Muscle of leg (tissue), 11 donors: ENCODE data around the gene NOS1. TPM values are rescaled to one million over a fixed set of nuclear protein-coding genes. Genes with fewer than 3 reads are reported as not detected.

Source experiments
- DNase-seq: peaks from one replicate; pipeline ENCODE4 v3.0.0; 2013
- H3K27ac ChIP-seq: one replicate; pipeline ENCODE4 v1.5.1; 2013; ENCODE audit warnings: mild to moderate bottlenecking, low read length, control low read depth
- H3K27me3 ChIP-seq: one replicate; pipeline ENCODE4 v1.6.1; 2013; ENCODE audit warnings: low read length; ENCODE audit not compliant: control insufficient read depth, insufficient read depth
- H3K36me3 ChIP-seq: one replicate; pipeline ENCODE4 v1.6.1; 2013; ENCODE audit warnings: low read length; ENCODE audit not compliant: control insufficient read depth, insufficient read depth
- H3K4me1 ChIP-seq: one replicate; pipeline ENCODE4 v1.6.1; 2013; ENCODE audit warnings: low read length; ENCODE audit not compliant: control insufficient read depth, insufficient read depth
- H3K4me3 ChIP-seq: one replicate; pipeline ENCODE4 v1.5.1; 2013; ENCODE audit warnings: low read length, control low read depth
- H3K9me3 ChIP-seq: replicated peaks from 2 replicates; pipeline ENCODE4 v1.6.1; 2013; ENCODE audit warnings: low read depth, low read length; ENCODE audit not compliant: control insufficient read depth
- WGBS: methylation state at CpG from one replicate; pipeline ENCODE4 v1.1.5; 2013; ENCODE audit warnings: missing lambda C conversion rate; ENCODE audit not compliant: insufficient coverage; 5-methylcytosine and 5-hydroxymethylcytosine counted together
- polyA plus RNA-seq, 8 donors: library from polyadenylated mRNA; unstranded; fragments of 120-200 nt; gene quantifications; one replicate each; pipeline versions ENCODE4 v1.2.1 to v1.2.3, GENCODE V29; 2013; ENCODE audit warnings: inconsistent platforms in 1 of 8, low replicate concordance in 1 of 8; ENCODE audit not compliant: insufficient read length in 8 of 8, insufficient read depth in 1 of 8
- total RNA-seq: library from RNA; stranded (reverse); fragments of 120-200 nt; gene quantifications from one replicate; pipeline ENCODE4 v1.2.4, GENCODE V29; 2013

NOS1 gene
- total and polyA plus RNA-seq, 9 donors, result 0.09 to 0.65 (median 0.18) TPM

DNA sequence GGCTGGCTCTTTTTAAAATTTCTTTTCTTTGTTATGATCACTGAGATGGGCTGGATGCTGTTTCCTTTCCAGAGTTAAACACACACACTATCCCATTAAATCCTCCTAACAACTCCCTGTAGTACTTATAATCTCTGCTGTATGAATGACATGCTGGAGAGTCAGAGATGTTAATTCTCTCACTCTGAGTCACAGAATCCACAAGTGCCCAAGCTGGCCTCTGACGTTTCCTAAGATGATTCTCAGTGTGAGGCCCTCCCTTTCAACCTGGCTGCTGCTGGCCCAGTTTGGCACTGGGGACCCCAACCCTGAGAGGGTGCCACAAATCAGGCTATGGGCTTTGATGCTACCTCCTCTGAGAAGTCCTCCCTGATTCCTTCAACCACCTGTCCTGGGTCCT is 5.4 kb downstream of the NOS1 start:
- H3K27me3 ChIP-seq, result peaks cover 41% of the 10 kb centered on the region
- H3K9me3 ChIP-seq, result no peaks in the 10 kb centered on the region
- no peak for DNase-seq
- H3K4me3 ChIP-seq, result no peak overlapping the region
- no CpG with 5 or more reads among the region's 1 CpG for WGBS
- H3K27ac ChIP-seq, result no peak overlapping the region
- H3K36me3 ChIP-seq, result no peaks in the 10 kb centered on the region
- no peaks in the 10 kb centered on the region for H3K4me1 ChIP-seq

DNA sequence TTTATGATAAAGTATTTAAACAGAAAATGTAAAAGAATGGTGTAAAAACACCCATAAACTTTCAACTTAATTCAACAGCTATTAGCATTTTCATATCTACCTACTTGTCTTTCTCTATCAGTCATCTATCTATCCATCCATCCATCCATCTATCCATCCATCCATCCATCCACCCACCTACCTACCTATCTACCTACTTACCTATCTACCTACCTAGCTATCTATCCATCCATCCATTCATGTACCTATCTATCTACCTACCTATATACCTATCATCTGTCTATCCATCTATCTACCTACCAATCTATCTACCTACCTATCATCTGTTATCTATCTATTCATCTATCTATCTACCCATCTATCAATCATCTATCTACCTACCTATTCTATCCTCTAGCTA is 8.5 kb downstream of the NOS1 start:
- no peak for DNase-seq
- Histone ChIP-seq H3K36me3 (no peaks in the 10 kb centered on the region), H3K9me3 (no peaks in the 10 kb centered on the region), H3K4me1 (no peaks in the 10 kb centered on the region), H3K27ac (no peak overlapping the region), H3K27me3 (peaks cover 9% of the 10 kb centered on the region), H3K4me3 (no peak overlapping the region)

DNA sequence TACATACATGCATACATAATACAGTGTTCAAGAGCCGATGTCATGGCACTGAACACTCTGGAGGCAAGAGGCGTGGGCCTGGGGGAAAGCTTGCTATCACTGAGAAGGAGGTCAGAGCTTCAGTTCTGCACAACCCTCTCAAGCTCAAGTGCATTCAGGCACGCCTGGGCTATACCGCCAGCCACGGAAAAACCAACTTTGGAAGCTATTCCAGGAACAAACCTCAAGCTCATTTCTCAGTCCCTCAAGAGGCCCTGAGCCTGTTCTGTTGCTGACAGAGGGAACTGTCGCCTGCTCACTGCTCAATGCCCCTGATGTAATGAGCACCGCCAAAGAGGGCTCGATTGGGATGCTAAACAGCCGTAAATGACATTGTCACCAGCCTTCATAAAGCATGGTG is 9.2 kb downstream of the NOS1 start:
- H3K4me1 ChIP-seq, result no peaks in the 10 kb centered on the region
- 83% methylated on average over 1 of the region's 9 CpGs for WGBS

DNA sequence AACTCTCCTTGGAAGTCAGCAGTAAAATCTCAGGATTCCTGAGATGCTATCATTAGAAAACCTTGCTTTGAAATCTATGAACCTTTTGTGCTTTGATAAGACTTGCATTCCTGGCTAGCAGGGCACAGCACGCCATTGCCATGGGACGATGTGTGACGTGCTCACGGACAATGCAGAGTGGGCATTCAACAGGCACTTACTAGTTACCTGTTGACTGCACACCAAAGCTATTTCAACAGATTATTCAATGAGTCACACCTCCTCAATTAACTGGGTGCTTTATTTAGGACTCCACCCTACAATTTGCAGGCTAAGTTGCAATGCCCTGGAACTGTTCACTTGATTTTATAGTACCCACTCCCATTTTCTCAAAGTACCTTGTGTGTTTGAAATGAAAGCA is 11.3 kb downstream of the NOS1 start:
- H3K9me3 ChIP-seq, result no peaks in the 10 kb centered on the region
- H3K27me3 ChIP-seq, result peaks cover 4% of the 10 kb centered on the region
- no peak overlapping the region for H3K27ac ChIP-seq
- no peaks in the 10 kb centered on the region for H3K4me1 ChIP-seq
- H3K36me3 ChIP-seq, result no peaks in the 10 kb centered on the region
- no peak for DNase-seq
- H3K4me3 ChIP-seq, result no peak overlapping the region
- WGBS, result 89% methylated on average over 4 of the region's 4 CpGs

More for the DNA sequence above, 9.2 kb downstream of the NOS1 start:
- no peak for DNase-seq
- Histone ChIP-seq H3K27ac (no peak overlapping the region), H3K36me3 (no peaks in the 10 kb centered on the region), H3K4me3 (no peak overlapping the region), H3K27me3 (peaks cover 8% of the 10 kb centered on the region), H3K9me3 (no peaks in the 10 kb centered on the region)

DNA sequence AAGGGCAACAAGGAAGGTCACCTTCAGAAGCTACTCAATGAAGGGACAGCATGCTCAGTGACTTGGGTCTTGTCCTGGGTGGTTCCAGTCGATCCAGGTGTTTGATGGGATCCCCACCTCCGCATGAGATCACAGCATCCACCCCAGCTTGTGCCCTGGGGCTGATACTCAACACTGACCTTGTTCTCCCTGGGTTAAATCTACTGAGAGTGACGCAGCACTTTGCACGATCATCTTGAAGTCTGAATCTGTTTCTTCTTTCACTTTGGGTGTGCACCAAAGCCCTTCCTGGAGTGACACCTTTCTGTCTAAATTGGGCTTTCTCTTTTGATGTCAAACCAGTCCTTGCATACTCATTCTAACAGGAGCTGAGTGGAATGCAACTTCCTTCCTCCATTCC is 13.8 kb downstream of the NOS1 start:
- WGBS, result 75% methylated on average over 4 of the region's 4 CpGs
- DNase-seq, result no peak
- no peaks in the 10 kb centered on the region for H3K36me3 ChIP-seq
- peaks cover 3% of the 10 kb centered on the region for H3K9me3 ChIP-seq
- H3K27ac ChIP-seq, result no peak overlapping the region
- peaks cover 4% of the 10 kb centered on the region for H3K27me3 ChIP-seq
- H3K4me1 ChIP-seq, result no peaks in the 10 kb centered on the region
- H3K4me3 ChIP-seq, result no peak overlapping the region

DNA sequence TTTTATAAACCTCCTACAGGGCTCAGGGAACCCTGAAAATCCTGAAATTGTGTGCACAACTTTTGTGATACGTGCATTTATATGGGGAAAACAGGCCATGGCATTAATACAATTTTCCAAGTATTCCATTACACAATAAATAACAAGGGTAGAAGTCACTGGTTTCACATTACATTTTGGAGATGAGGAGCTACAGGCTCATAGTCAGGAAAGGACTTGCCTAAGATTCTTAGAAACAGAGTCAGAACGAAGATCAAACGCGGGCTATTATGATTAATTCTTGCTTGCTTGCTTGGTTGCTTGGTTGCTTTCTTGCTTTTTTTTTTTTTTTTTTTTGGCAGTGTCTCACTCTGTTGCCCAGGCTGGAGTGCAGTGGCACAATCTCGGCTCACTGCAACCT is 16.7 kb downstream of the NOS1 start:
- no peak overlapping the region for H3K27ac ChIP-seq
- no peaks in the 10 kb centered on the region for H3K36me3 ChIP-seq
- H3K4me3 ChIP-seq, result no peak overlapping the region
- no peak for DNase-seq
- H3K27me3 ChIP-seq, result no peaks in the 10 kb centered on the region
- no CpG with 5 or more reads among the region's 5 CpGs for WGBS
- H3K4me1 ChIP-seq, result no peaks in the 10 kb centered on the region
- peaks cover 3% of the 10 kb centered on the region for H3K9me3 ChIP-seq

DNA sequence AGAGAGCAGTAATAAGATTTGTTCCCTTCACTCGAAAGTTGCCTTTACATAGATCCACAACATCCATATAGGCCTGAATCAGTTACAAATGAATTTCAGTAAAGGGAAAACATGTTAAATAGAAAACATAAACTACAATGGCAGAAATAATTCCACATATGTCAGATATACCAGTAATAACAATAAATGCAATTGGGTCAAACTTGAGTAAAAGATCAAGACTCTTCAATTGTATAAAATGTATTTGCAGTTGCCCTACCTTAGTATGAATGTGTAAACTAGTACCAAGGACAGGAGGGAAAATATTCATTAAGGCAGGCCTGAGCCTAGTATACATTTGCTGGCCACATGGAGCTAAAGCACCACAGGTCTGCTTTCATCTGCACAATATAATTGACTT is 17.6 kb downstream of the NOS1 start:
- Histone ChIP-seq H3K4me1 (no peaks in the 10 kb centered on the region), H3K36me3 (no peaks in the 10 kb centered on the region), H3K27me3 (no peaks in the 10 kb centered on the region), H3K4me3 (no peak overlapping the region), H3K9me3 (peaks cover 3% of the 10 kb centered on the region), H3K27ac (no peak overlapping the region)
- DNase-seq, result no peak
- WGBS, result no CpG with 5 or more reads among the region's 1 CpG

DNA sequence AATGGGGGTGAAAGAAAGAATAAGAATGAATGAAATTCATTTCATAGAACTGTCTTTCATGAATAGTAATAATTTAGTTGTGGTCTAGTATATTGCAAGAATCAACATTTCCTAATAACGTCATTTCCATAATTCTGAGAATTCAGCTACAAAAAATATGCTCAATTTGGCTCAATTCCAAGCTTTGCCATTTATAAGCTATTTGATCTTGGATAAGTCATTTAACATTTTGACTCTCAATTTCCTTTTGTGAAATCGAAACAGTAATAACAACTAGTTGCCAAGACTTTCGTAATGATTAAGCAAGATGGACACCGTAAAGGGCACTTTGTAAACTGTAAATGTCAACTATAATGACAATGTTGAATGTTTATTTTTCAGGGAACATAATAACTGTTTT is 18.1 kb downstream of the NOS1 start:
- peaks cover 3% of the 10 kb centered on the region for H3K9me3 ChIP-seq
- H3K36me3 ChIP-seq, result no peaks in the 10 kb centered on the region
- H3K27me3 ChIP-seq, result no peaks in the 10 kb centered on the region
- no peak overlapping the region for H3K4me3 ChIP-seq
- DNase-seq, result no peak
- H3K27ac ChIP-seq, result no peak overlapping the region
- WGBS, result no CpG with 5 or more reads among the region's 4 CpGs
- no peaks in the 10 kb centered on the region for H3K4me1 ChIP-seq

DNA sequence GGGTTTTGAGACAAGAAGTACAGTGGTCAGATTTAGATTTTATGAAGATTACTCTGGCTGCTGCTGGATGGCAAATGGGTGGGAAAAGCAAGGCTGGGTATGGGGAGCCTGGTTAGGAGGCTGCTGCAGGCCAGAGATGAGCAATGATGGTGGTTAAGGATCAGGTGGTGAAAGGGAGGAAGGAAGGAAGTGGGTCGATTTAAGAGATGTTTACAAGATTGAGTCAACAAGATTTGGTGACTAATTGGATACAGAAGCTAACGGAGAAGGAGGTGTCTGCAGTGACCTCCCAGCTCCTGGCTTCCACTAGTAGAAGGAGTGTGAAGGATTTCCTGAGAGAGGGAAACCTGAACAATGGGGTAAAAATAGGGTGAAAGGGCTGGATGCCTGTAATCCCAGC is 18.7 kb downstream of the NOS1 start:
- DNase-seq, result no peak

DNA sequence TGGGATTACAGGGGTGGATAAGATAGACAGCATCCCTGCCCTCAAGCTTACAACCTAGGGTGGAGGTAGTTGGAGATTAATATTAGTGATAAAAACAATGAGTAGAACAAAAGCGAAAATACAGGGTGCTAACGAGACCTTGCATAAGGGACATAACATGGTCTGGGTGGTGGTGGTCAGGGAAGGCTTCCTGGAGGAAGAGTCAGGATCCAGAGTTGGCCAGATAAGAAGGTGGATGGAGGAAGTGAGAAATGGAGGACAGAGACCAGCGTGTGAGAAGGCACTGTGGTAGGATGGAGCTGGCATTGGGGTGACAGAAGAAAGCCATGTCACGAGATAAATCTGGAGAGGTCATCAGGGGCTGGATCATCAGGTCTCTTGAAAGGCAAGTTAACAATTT is 19.2 kb downstream of the NOS1 start:
- peaks cover 3% of the 10 kb centered on the region for H3K9me3 ChIP-seq
- no peaks in the 10 kb centered on the region for H3K36me3 ChIP-seq
- no peak for DNase-seq
- H3K27me3 ChIP-seq, result no peaks in the 10 kb centered on the region
- H3K4me1 ChIP-seq, result no peaks in the 10 kb centered on the region
- WGBS, result 86% methylated on average over 4 of the region's 4 CpGs
- no peak overlapping the region for H3K4me3 ChIP-seq
- H3K27ac ChIP-seq, result no peak overlapping the region

More for the DNA sequence above, 18.7 kb downstream of the NOS1 start:
- no peaks in the 10 kb centered on the region for H3K27me3 ChIP-seq
- H3K27ac ChIP-seq, result no peak overlapping the region
- no peak overlapping the region for H3K4me3 ChIP-seq
- H3K36me3 ChIP-seq, result no peaks in the 10 kb centered on the region
- 34% methylated on average over 2 of the region's 2 CpGs for WGBS
- peaks cover 3% of the 10 kb centered on the region for H3K9me3 ChIP-seq
- no peaks in the 10 kb centered on the region for H3K4me1 ChIP-seq

DNA sequence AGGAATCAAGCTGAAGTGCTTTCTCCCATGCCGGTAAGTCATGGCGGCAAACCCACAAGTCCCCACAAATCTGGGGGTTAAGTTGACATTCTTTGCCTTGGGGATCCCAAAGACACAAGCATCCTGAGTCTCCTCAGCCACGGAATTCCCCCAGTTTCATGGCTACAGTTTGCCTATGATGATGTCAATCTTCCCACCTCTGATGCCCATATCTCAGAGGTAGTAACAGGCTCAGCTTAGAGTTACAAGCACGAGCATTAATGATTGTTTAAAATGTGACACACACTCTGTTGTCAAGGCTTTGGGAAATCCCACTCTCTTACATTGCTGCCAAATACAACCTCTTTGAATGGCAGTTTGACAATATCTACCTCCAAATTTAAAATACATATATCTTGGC is 22.3 kb downstream of the NOS1 start:
- Histone ChIP-seq H3K27me3 (peaks cover 17% of the 10 kb centered on the region), H3K9me3 (peaks cover 3% of the 10 kb centered on the region), H3K4me1 (no peaks in the 10 kb centered on the region), H3K27ac (no peak overlapping the region), H3K36me3 (no peaks in the 10 kb centered on the region), H3K4me3 (no peak overlapping the region)
- 46% methylated on average over 3 of the region's 4 CpGs for WGBS
- DNase-seq, result no peak
